WTC11 (cell line): ENCODE results near the gene ATXN7. TPM values are rescaled to one million over a fixed set of nuclear protein-coding genes. Genes with fewer than 3 reads are reported as not detected.

ENCODE experiments used
- ATAC-seq: fragments of 200-7000 bp; cut with Tn5 transposase; 2 replicates; pipeline ENCODE4 v1.10.0; 2021; ENCODE audit warnings: mild to moderate bottlenecking, moderate library complexity
- CTCF ChIA-PET: fragments of 300-600 bp; sonication (Branson Sonifier 250); formaldehyde crosslinking; loops from one replicate; lab custom pipeline; 2021; ENCODE audit warnings: antibody characterized with exemption; lab: Charles Lee
- POLR2A ChIA-PET: fragments of 350-600 bp; sonication (Branson Sonifier 250); formaldehyde crosslinking; loops from one replicate; lab custom pipeline; 2021; ENCODE audit warnings: antibody characterized with exemption; lab: Charles Lee
- DNase-seq: peaks from one replicate; pipeline ENCODE4 v3.0.0; 2021; ENCODE audit warnings: low spot score
- H3K27ac Mint-ChIP-seq: 2 replicates; pipeline ENCODE4 v1.8.0; 2021; ENCODE audit warnings: mixed read lengths
- H3K27me3 Mint-ChIP-seq: 2 replicates; pipeline ENCODE4 v1.8.0; 2021; ENCODE audit warnings: low read depth, mild to moderate bottlenecking, moderate library complexity, mixed read lengths
- H3K36me3 Mint-ChIP-seq: 2 replicates; pipeline ENCODE4 v1.8.0; 2021; ENCODE audit warnings: mixed read lengths
- H3K4me1 Mint-ChIP-seq: 2 replicates; pipeline ENCODE4 v1.8.0; 2022; ENCODE audit warnings: mixed read lengths
- H3K4me3 Mint-ChIP-seq: 2 replicates; pipeline ENCODE4 v1.8.0; 2021; ENCODE audit warnings: mild to moderate bottlenecking, moderate library complexity, mixed read lengths
- H3K9me3 Mint-ChIP-seq: 2 replicates; pipeline ENCODE4 v1.8.0; 2021; ENCODE audit warnings: mixed read lengths
- ATF1 ChIP-seq: sonication (generic); formaldehyde crosslinking; IDR thresholded peaks from 2 replicates; pipeline ENCODE4 v1.8.1; 2023; ENCODE audit warnings: mild to moderate bottlenecking, moderate library complexity, missing genetic modification reagents
- ATF2 ChIP-seq: sonication (generic); formaldehyde crosslinking; IDR thresholded peaks from 2 replicates; pipeline ENCODE4 v1.8.1; 2022; ENCODE audit warnings: low read depth, missing genetic modification reagents, borderline replicate concordance
- CREM ChIP-seq: sonication (generic); formaldehyde crosslinking; IDR thresholded peaks from 2 replicates; pipeline ENCODE4 v1.8.1; 2022; ENCODE audit warnings: mild to moderate bottlenecking, missing genetic modification reagents, moderate library complexity
- E2F4 ChIP-seq: sonication (generic); formaldehyde crosslinking; IDR thresholded peaks from 2 replicates; pipeline ENCODE4 v1.8.1; 2022; ENCODE audit warnings: low read depth, mild to moderate bottlenecking, moderate library complexity, missing genetic modification reagents, borderline replicate concordance
- ELF4 ChIP-seq: sonication (generic); formaldehyde crosslinking; IDR thresholded peaks from 2 replicates; pipeline ENCODE4 v1.8.1; 2022; ENCODE audit warnings: low read depth, mild to moderate bottlenecking, moderate library complexity, missing genetic modification reagents
- EMX1 ChIP-seq: fragments of 250-450 bp; sonication (Bioruptor Pico); IDR thresholded peaks from 2 replicates; pipeline ENCODE4 v1.8.0; 2021; ENCODE audit warnings: mild to moderate bottlenecking
- ESRRA ChIP-seq: sonication (generic); formaldehyde crosslinking; IDR thresholded peaks from 2 replicates; pipeline ENCODE4 v1.8.1; 2022; ENCODE audit warnings: mild to moderate bottlenecking, missing genetic modification reagents, borderline replicate concordance
- GABPB1 ChIP-seq: sonication (generic); formaldehyde crosslinking; IDR thresholded peaks from 2 replicates; pipeline ENCODE4 v1.8.1; 2023; ENCODE audit warnings: mild to moderate bottlenecking, missing genetic modification reagents
- HMGXB4 ChIP-seq: sonication (generic); formaldehyde crosslinking; IDR thresholded peaks from 2 replicates; pipeline ENCODE4 v1.8.1; 2023; ENCODE audit warnings: mild to moderate bottlenecking, moderate library complexity, missing genetic modification reagents
- JAZF1 ChIP-seq: fragments of 250-450 bp; sonication (Bioruptor Pico); IDR thresholded peaks from 2 replicates; pipeline ENCODE4 v1.9.0; 2021; ENCODE audit warnings: moderate library complexity, mild to moderate bottlenecking, inconsistent platforms
- MXD4 ChIP-seq: fragments of 250-450 bp; sonication (Bioruptor Pico); IDR thresholded peaks from 2 replicates; pipeline ENCODE4 v1.8.0; 2021; ENCODE audit warnings: mild to moderate bottlenecking, moderate library complexity, borderline replicate concordance
- NFYB ChIP-seq: sonication (generic); formaldehyde crosslinking; conservative IDR thresholded peaks from 2 replicates; pipeline ENCODE4 v1.8.0; 2022; ENCODE audit warnings: low read depth, missing genetic modification reagents
- NR1H2 ChIP-seq: sonication (generic); formaldehyde crosslinking; IDR thresholded peaks from 2 replicates; pipeline ENCODE4 v1.9.0; 2021; ENCODE audit warnings: mild to moderate bottlenecking, moderate library complexity, missing genetic modification reagents
- PREB ChIP-seq: sonication (generic); formaldehyde crosslinking; IDR thresholded peaks from 2 replicates; pipeline ENCODE4 v1.8.1; 2022; ENCODE audit warnings: mild to moderate bottlenecking, missing genetic modification reagents, moderate library complexity, borderline replicate concordance
- SMAD3 ChIP-seq: sonication (generic); formaldehyde crosslinking; IDR thresholded peaks from 2 replicates; pipeline ENCODE4 v1.8.0; 2022; ENCODE audit warnings: missing genetic modification reagents, mild to moderate bottlenecking, borderline replicate concordance
- SP1 ChIP-seq: sonication (generic); formaldehyde crosslinking; conservative IDR thresholded peaks from 2 replicates; pipeline ENCODE4 v1.8.1; 2022; ENCODE audit warnings: missing genetic modification reagents
- STAT6 ChIP-seq: sonication (generic); formaldehyde crosslinking; conservative IDR thresholded peaks from 2 replicates; pipeline ENCODE4 v1.8.1; 2023; ENCODE audit warnings: mild to moderate bottlenecking, low read depth, missing genetic modification reagents, moderate library complexity
- TP53 ChIP-seq: sonication (generic); formaldehyde crosslinking; IDR thresholded peaks from 2 replicates; pipeline ENCODE4 v1.8.1; 2023; ENCODE audit warnings: mild to moderate bottlenecking, missing genetic modification reagents
- USF2 ChIP-seq: sonication (generic); formaldehyde crosslinking; IDR thresholded peaks from 2 replicates; pipeline ENCODE4 v1.8.1; 2023; ENCODE audit warnings: mild to moderate bottlenecking, missing genetic modification reagents, moderate library complexity
- ZBTB21 ChIP-seq: sonication (generic); formaldehyde crosslinking; IDR thresholded peaks from 2 replicates; pipeline ENCODE4 v1.8.1; 2023; ENCODE audit warnings: mild to moderate bottlenecking, missing genetic modification reagents, borderline replicate concordance
- ZMAT4 ChIP-seq: fragments of 250-450 bp; sonication (Bioruptor Pico); IDR thresholded peaks from 2 replicates; pipeline ENCODE4 v1.9.0; 2021; ENCODE audit warnings: mild to moderate bottlenecking
- ZNF138 ChIP-seq: sonication (generic); formaldehyde crosslinking; conservative IDR thresholded peaks from 2 replicates; pipeline ENCODE4 v1.8.1; 2022; ENCODE audit warnings: mild to moderate bottlenecking, moderate library complexity, missing genetic modification reagents
- ZNF232 ChIP-seq: sonication (generic); formaldehyde crosslinking; IDR thresholded peaks from 2 replicates; pipeline ENCODE4 v1.8.0; 2022; ENCODE audit warnings: mild to moderate bottlenecking, missing genetic modification reagents
- ZNF263 ChIP-seq: sonication (generic); formaldehyde crosslinking; IDR thresholded peaks from 2 replicates; pipeline ENCODE4 v1.8.1; 2022; ENCODE audit warnings: low read depth, mild to moderate bottlenecking, moderate library complexity, missing genetic modification reagents
- ZNF396 ChIP-seq: fragments of 250-450 bp; sonication (Bioruptor Pico); IDR thresholded peaks from 2 replicates; pipeline ENCODE4 v1.8.0; 2021; ENCODE audit warnings: mild to moderate bottlenecking, moderate library complexity, borderline replicate concordance
- ZNF423 ChIP-seq: fragments of 250-450 bp; sonication (Bioruptor Pico); IDR thresholded peaks from 2 replicates; pipeline ENCODE4 v2.1.2; 2022; ENCODE audit warnings: mild to moderate bottlenecking, moderate library complexity
- total RNA-seq: library from RNA; stranded (reverse); gene quantifications from 3 replicates; pipeline ENCODE4 v1.2.3, GENCODE V29; 2021

Gene ATXN7
- total RNA-seq, 1 experiment from 2014 or later = 11.7 TPM

GRCh38 chr3:64029287-64029686, 165.6 kb downstream of the ATXN7 start:
- ATAC-seq (no peak), DNase-seq (no peak)
- peaks cover 6% of the 10 kb centered on the region for H3K9me3 Mint-ChIP-seq
- POLR2A ChIA-PET = no interaction called here
- peaks cover 31% of the 10 kb centered on the region for H3K4me1 Mint-ChIP-seq
- TF ChIP-seq EMX1 (CRISPR knock-in tag) = no peak
- no peak for TF ChIP-seq MXD4 (CRISPR knock-in tag)
- no peak for TF ChIP-seq HMGXB4 (CRISPR knock-in tag)
- TF ChIP-seq SP1 = no peak
- TF ChIP-seq ZBTB21 (CRISPR knock-in tag) = no peak
- no peak for TF ChIP-seq PREB (CRISPR knock-in tag)
- no peak for TF ChIP-seq ATF1 (CRISPR knock-in tag)
- TF ChIP-seq, all 79 proteins: peak for 0
- CTCF ChIA-PET = interaction anchor here (0.6 to 1.6 kb wide), 3 partner anchors 100 to 138 kb away, joined by 3 to 10 read pairs (median 5); no protein-coding TSS in a partner anchor
- H3K27me3 Mint-ChIP-seq = no peaks in the 10 kb centered on the region
- no peak overlapping the region for H3K4me3 Mint-ChIP-seq
- H3K27ac Mint-ChIP-seq = peak overlapping the region; percentile 19; the same call in 1 of the 2 replicates
- no peaks in the 10 kb centered on the region for H3K36me3 Mint-ChIP-seq

GRCh38 chr3:64030741-64031140, 167.1 kb downstream of the ATXN7 start:
- Mint-ChIP-seq H3K27ac (peak overlapping the region; percentile 5; the same call in 1 of the 2 replicates), H3K4me3 (peak overlapping the region; percentile 31), H3K27me3 (no peaks in the 10 kb centered on the region), H3K9me3 (peaks cover 9% of the 10 kb centered on the region), H3K36me3 (no peaks in the 10 kb centered on the region), H3K4me1 (peaks cover 31% of the 10 kb centered on the region)
- ATAC-seq (peak; percentile 95), DNase-seq (peak; percentile 88)
- POLR2A ChIA-PET = interaction anchor here (0.7 kb wide), 1 partner anchor 1528 kb away, joined by 3 read pairs; no protein-coding TSS in a partner anchor
- CTCF ChIA-PET = interaction anchor here (0.5 to 1.7 kb wide), 33 partner anchors 17 to 587 kb away, joined by 3 to 12 read pairs (median 3); no protein-coding TSS in a partner anchor
- 0 out of 2 replicates have a peak, but pooled peaks have one; percentile 63 for TF ChIP-seq ZNF232
- no peak for TF ChIP-seq ATF2
- TF ChIP-seq ESRRA (CRISPR knock-in tag) = no peak
- TF ChIP-seq ZMAT4 (CRISPR knock-in tag) = no peak
- TF ChIP-seq SMAD3 (CRISPR knock-in tag) = no peak
- TF ChIP-seq E2F4 (CRISPR knock-in tag) = no peak
- TF ChIP-seq NFYB (CRISPR knock-in tag) = no peak
- no peak for TF ChIP-seq TP53 (CRISPR knock-in tag)
- TF ChIP-seq GABPB1 (CRISPR knock-in tag) = no peak
- TF ChIP-seq ZNF396 (CRISPR knock-in tag) = no peak
- TF ChIP-seq ELF4 (CRISPR knock-in tag) = no peak
- TF ChIP-seq JAZF1 = no peak
- no peak for TF ChIP-seq USF2 (CRISPR knock-in tag)
- TF ChIP-seq CREM (CRISPR knock-in tag) = 0 out of 2 replicates have a peak, but pooled peaks have one; percentile 32
- no peak for TF ChIP-seq ZNF138
- no peak for TF ChIP-seq ZNF263
- TF ChIP-seq STAT6 (CRISPR knock-in tag) = no peak
- TF ChIP-seq NR1H2 (CRISPR knock-in tag) = no peak
- TF ChIP-seq ZBTB21 (CRISPR knock-in tag) = peak; percentile 12; the same call in 1 of the 2 replicates
- TF ChIP-seq ZNF423 (CRISPR knock-in tag) = 0 out of 2 replicates have a peak, but pooled peaks have one; percentile 25
